Inflammatory macrophage treated with lipopolysaccharide for 1 hour (primary cell): ENCODE measurements around the gene NOTCH3.

Source experiments
- DNase-seq, 2 donors: peaks; one replicate each; pipeline ENCODE4 v3.0.0-alpha.2; 2020 to 2022

Gene NOTCH3

DNA sequence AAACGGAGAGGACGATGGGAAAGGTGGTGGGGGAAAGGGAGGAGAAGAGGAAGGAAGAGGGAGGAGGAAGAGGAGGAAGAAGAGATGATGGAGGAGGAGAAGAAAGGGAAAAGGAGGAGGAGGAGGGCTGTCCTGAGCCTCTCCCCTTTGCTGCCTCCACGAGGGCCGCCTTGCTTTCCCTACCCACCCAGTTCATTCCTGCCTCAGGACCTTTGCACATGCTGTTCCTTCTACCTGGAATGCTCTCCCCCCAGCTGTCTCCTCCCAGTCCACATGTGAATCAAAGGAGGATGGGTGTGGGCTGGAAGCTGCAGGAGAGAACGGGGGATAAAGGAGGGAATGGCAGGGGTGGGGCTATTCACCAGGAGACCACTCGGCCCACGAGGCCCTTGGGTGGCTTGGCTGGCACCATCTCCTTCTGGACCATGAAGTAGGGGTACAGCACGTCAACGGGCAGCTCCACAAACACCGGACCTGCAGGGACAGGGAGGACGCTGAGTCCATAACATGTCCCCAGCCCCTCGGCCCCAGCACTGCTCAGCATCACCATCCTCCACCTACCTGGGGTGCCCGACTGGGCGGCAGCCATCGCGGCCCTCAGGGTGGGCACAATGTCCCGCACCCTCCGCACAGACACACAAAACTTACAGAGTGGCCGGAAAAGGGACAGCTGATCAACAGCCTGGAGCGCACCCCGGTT, 78.3 kb downstream of the NOTCH3 start:
- no peak for DNase-seq

- no peak for DNase-seq
Measured at GRCh38 chr19:15120135-15121026, 80.4 kb downstream of the NOTCH3 start.

DNA sequence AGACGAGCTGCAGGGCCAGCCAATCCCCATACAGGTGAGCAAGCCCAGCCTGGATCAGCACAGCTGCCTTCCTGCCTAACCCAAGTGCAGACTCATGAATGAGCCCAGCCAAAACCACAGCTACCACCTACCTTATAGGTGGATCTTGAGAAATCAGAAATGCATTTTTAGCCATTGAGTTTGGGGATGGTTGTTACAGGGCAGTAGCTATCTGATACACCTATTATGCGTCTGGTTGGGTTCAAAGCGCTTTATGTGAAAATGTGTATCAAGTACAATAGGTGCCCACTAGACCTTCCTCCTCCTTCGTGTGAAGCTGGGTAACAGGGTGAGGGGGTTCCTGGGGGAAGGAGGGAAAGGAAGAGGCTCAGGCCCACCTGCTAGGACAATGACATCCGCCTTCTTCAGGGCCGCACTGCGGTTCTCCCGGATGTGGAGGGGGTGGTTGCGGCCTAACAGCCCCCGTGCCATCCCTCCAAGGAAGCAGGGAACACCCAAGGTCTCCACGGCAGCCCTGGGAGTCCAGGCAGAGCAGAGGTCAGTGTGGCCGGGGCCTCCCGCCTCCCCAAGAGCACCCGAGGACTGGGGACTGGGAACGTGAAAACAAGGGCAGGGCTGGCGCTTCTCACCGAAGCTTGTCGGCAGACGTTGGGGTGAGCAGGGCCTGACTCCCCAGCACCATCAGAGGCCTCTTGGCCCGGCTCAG, 81.9 kb downstream of the NOTCH3 start:
- DNase-seq, result no peak

GRCh38 chr19:15118248-15118647, 82.5 kb downstream of the NOTCH3 start:
- no peak for DNase-seq

- no peak for DNase-seq
Measured at GRCh38 chr19:15116856-15117255, 83.9 kb downstream of the NOTCH3 start.

- no peak for DNase-seq
Measured at GRCh38 chr19:15115762-15116615, 84.8 kb downstream of the NOTCH3 start.

DNA sequence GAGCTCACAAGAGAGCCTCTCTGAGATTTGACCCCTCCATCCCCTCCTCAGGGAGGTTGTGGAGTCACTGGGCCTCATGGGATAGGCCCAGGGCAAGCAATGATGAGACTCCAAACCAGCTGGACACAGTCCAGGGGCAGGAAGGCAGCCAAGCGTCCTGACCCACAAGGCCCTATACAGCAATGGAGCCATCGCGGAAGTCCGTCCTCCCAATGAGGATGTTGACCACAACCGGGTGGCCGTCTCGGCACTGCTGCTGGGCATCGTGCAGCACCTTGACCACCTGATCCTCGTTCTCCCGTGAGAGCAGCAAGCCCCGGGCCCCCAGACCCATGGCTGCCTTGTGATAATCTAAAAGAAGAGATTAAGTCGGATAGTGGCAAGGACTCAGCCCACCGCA, 85.7 kb downstream of the NOTCH3 start:
- DNase-seq, result no peak

- no peak for DNase-seq
Measured at GRCh38 chr19:15114153-15114540, 86.6 kb downstream of the NOTCH3 start.

- no peak for DNase-seq
Measured at GRCh38 chr19:15113245-15114152, 87.3 kb downstream of the NOTCH3 start.

GRCh38 chr19:15112385-15112784, 88.4 kb downstream of the NOTCH3 start:
- no peak for DNase-seq

- DNase-seq, result no peak
Measured at GRCh38 chr19:15111758-15112157, 89.0 kb downstream of the NOTCH3 start.

DNA sequence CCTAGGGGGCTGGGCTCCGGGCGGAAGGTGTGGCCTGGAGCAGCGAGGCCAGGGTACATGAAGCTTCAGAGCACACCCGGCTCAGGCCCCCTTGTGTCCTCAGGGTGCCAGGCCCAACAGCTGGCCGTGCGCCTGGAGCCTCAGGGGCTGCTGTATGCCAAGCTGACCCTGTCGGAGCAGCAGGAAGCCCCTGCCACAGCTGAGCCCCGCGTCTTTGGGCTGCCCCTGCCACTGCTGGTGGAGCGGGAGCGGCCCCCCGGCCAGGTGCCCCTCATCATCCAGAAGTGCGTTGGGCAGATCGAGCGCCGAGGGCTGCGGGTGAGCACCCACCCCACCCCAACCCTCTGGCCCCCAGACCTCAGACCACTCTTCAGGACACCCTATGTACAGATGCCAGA, 90.4 kb downstream of the NOTCH3 start:
- DNase-seq, result no peak

DNA sequence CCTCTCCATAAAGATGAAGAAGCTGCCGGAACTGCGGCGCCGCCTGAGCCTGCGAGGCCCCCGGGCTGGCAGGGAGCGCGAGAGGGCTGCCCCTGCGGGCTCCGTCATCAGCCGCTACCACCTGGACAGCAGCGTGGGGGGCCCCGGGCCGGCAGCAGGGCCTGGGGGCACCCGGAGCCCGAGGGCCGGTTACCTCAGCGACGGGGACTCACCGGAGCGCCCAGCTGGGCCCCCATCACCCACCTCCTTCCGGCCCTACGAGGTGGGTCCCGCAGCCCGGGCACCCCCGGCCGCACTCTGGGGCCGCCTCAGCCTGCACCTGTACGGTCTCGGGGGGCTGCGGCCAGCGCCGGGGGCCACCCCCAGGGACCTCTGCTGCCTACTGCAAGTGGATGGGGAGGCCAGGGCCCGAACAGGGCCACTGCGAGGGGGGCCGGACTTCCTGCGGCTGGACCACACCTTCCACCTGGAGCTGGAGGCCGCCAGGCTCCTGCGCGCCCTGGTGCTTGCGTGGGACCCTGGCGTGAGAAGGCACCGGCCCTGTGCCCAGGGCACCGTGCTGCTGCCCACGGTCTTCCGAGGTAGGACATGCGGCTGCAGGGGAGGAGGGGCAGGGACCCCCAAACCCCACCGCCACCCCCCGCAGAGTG, 90.9 kb downstream of the NOTCH3 start:
- no peak for DNase-seq
